Loucy (cell line): ENCODE measurements around the gene ZNF385C.

Experiments used
- H2AFZ ChIP-seq: fragments of 200-600 bp; sonication (generic); 2 replicates; pipeline ENCODE4 v1.6.0; 2016; ENCODE audit warnings: antibody characterized with exemption, mild to moderate bottlenecking, low read length, moderate library complexity
- H3F3A ChIP-seq: fragments of 200-600 bp; 2 replicates; pipeline ENCODE4 v1.6.0; 2016; ENCODE audit warnings: antibody characterized with exemption, low read depth, mild to moderate bottlenecking
- H3K27me3 ChIP-seq: fragments of 200-600 bp; sonication (generic); 2 replicates; pipeline ENCODE4 v1.6.1; 2014; ENCODE audit warnings: low read length, mild to moderate bottlenecking; ENCODE audit not compliant: insufficient read depth, poor library complexity, severe bottlenecking
- H3K36me3 ChIP-seq: fragments of 200-600 bp; sonication (generic); 2 replicates; pipeline ENCODE4 v1.6.1; 2016; ENCODE audit warnings: low read length; ENCODE audit not compliant: insufficient read depth
- H3K4me1 ChIP-seq: fragments of 200-600 bp; sonication (generic); 2 replicates; pipeline ENCODE4 v1.5.1; 2014; ENCODE audit warnings: low read length, mild to moderate bottlenecking; ENCODE audit not compliant: insufficient read depth, poor library complexity, severe bottlenecking
- H3K4me2 ChIP-seq: fragments of 200-600 bp; sonication (generic); 2 replicates; pipeline ENCODE4 v1.6.0; 2014; ENCODE audit warnings: antibody characterized with exemption, low read length, low read depth, mild to moderate bottlenecking; ENCODE audit not compliant: poor library complexity, severe bottlenecking
- H3K4me3 ChIP-seq: fragments of 200-600 bp; sonication (generic); 2 replicates; pipeline ENCODE4 v1.5.1; 2014; ENCODE audit warnings: low read length, mild to moderate bottlenecking, mixed read lengths; ENCODE audit not compliant: poor library complexity, severe bottlenecking
- H3K79me2 ChIP-seq: fragments of 200-600 bp; sonication (generic); 2 replicates; pipeline ENCODE4 v1.6.1; 2014; ENCODE audit warnings: low read length; ENCODE audit not compliant: insufficient read depth
- H3K9ac ChIP-seq: fragments of 200-600 bp; sonication (generic); 2 replicates; pipeline ENCODE4 v1.6.0; 2014; ENCODE audit warnings: mild to moderate bottlenecking, low read depth, low read length, moderate library complexity; ENCODE audit not compliant: poor library complexity, severe bottlenecking
- H3K9me2 ChIP-seq: fragments of 200-600 bp; sonication (generic); replicated peaks from 2 replicates; pipeline ENCODE4 v1.6.1; 2016; ENCODE audit warnings: low read depth, low read length, mixed read lengths
- H3K9me3 ChIP-seq: fragments of 200-600 bp; sonication (generic); 2 replicates; pipeline ENCODE4 v1.6.1; 2014; ENCODE audit warnings: mild to moderate bottlenecking, antibody characterized with exemption, low read length, low read depth; ENCODE audit not compliant: insufficient read depth
- H4K20me1 ChIP-seq: fragments of 200-600 bp; sonication (generic); 2 replicates; pipeline ENCODE4 v1.6.0; 2014; ENCODE audit warnings: antibody characterized with exemption, low read length, mild to moderate bottlenecking; ENCODE audit not compliant: insufficient read depth, poor library complexity, severe bottlenecking
- EZH2phosphoT487 ChIP-seq: fragments of 200-600 bp; IDR thresholded peaks from 2 replicates; pipeline ENCODE4 v1.6.1; 2018; ENCODE audit warnings: antibody characterized with exemption, mild to moderate bottlenecking, moderate library complexity, borderline replicate concordance
- TF ChIP-seq, protein P1 (sequence below): fragments of 200-600 bp; sonication (generic); conservative IDR thresholded peaks from 2 replicates; pipeline ENCODE4 v1.5.1; 2014; ENCODE audit warnings: mild to moderate bottlenecking, antibody characterized with exemption, low read length

Gene ZNF385C

DNA sequence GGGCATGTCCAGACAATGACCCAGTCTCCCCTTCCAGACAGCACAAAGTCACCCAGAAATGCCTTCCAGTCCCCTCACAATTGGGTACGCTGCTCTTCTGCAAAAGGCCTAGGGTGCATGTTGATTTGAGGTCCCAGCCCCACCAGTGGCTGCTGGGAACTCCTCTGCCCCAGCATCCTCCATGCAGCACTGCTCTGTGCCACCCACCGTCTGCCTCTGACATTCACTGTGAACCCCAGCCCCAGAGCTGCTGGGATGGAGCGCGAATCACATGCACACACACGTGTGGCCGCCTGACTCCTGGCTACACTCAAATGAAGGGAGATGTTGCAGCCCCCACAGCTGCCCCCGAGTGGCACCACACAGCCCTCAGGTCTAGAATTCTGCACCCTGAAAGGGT is 46.6 kb downstream of the ZNF385C start:
- H3K9me2 ChIP-seq = no peaks in the 10 kb centered on the region
- no peaks in the 10 kb centered on the region for H3K36me3 ChIP-seq
- no peak overlapping the region for H3K4me2 ChIP-seq
- no peak overlapping the region for H3K4me3 ChIP-seq
- no peaks in the 10 kb centered on the region for H3F3A ChIP-seq
- H4K20me1 ChIP-seq = no peaks in the 10 kb centered on the region
- TF ChIP-seq, protein P1, sequence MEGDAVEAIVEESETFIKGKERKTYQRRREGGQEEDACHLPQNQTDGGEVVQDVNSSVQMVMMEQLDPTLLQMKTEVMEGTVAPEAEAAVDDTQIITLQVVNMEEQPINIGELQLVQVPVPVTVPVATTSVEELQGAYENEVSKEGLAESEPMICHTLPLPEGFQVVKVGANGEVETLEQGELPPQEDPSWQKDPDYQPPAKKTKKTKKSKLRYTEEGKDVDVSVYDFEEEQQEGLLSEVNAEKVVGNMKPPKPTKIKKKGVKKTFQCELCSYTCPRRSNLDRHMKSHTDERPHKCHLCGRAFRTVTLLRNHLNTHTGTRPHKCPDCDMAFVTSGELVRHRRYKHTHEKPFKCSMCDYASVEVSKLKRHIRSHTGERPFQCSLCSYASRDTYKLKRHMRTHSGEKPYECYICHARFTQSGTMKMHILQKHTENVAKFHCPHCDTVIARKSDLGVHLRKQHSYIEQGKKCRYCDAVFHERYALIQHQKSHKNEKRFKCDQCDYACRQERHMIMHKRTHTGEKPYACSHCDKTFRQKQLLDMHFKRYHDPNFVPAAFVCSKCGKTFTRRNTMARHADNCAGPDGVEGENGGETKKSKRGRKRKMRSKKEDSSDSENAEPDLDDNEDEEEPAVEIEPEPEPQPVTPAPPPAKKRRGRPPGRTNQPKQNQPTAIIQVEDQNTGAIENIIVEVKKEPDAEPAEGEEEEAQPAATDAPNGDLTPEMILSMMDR = no peak
- TF ChIP-seq EZH2phosphoT487 = no peak
- no peak overlapping the region for H2AFZ ChIP-seq
- H3K9ac ChIP-seq = no peak overlapping the region
- H3K79me2 ChIP-seq = no peaks in the 10 kb centered on the region
- H3K27me3 ChIP-seq = no peaks in the 10 kb centered on the region
- H3K4me1 ChIP-seq = peaks cover 6% of the 10 kb centered on the region
- H3K9me3 ChIP-seq = no peaks in the 10 kb centered on the region

DNA sequence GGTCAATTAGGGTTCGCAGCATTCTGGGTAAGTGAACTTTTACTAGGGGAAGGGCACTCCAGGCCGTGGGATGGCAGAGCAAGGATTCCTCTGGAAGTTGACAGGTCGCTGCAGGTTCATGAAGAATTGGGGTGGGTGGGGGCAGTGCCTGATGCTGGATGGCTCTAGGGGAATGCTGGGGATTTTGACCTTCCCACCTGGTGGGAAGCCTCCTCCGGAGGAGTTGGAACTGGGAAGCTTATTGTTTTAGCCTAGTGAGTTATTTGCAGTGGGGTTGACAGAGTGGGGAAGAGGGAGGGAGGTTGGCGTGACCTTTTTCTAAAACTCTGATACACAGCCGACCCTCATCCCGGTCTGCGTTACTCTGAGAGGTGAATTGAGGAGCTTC is 47.3 kb downstream of the ZNF385C start:
- no peak for TF ChIP-seq EZH2phosphoT487
- TF ChIP-seq, protein P1 = no peak
- Histone ChIP-seq H3K9ac (no peak overlapping the region), H3K4me3 (no peak overlapping the region), H3K4me2 (no peak overlapping the region), H3F3A (no peaks in the 10 kb centered on the region), H4K20me1 (no peaks in the 10 kb centered on the region), H3K79me2 (no peaks in the 10 kb centered on the region), H3K36me3 (no peaks in the 10 kb centered on the region), H2AFZ (no peak overlapping the region), H3K9me3 (no peaks in the 10 kb centered on the region), H3K9me2 (no peaks in the 10 kb centered on the region), H3K27me3 (no peaks in the 10 kb centered on the region), H3K4me1 (peaks cover 6% of the 10 kb centered on the region)

DNA sequence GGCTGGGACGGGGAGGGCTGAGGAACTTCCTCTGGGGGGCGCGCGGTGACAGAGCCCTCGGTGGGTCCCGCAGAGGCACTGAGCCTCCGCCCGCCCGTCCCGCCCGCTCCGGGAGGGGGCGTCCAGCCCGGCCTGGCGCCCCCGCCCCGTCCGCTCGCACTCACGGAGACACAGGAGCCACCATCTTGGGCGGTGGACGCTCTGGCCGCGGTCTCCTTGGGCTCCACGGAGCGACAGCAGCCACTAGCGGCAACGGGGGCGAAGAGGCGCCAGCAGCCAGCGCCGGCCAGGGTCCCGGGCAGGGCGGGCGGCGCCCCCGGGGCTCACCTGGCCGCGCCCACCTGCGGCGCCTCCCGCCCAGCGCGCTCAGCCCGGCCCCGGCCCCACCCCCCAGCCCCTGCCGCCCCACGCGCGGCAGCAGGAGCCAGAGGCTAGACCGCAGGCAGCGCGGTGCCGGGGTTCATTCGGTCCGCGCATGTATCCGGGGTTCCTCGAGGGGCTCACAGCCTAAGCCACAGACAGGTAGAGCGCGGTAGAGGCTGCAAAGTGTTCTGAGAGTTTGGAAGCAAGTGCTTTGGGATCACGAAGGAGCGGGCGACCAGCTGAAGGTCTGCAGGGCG is 47.8 kb downstream of the ZNF385C start, which contains the start of gene C17orf113:
Gene C17orf113, minus strand, starts transcription at position 209 of the 620 bp plus-strand sequence. CDS start 7,225 bp downstream, outside the sequence.
- Histone ChIP-seq H3K4me2 (peak within 1 kb of the TSS; percentile 92), H3K27me3 (no peaks in the 10 kb centered on the region), H2AFZ (peak within 1 kb of the TSS; percentile 66), H3K4me1 (peaks cover 6% of the 10 kb centered on the region), H3F3A (no peaks in the 10 kb centered on the region), H3K36me3 (no peaks in the 10 kb centered on the region), H3K9me3 (no peaks in the 10 kb centered on the region), H4K20me1 (no peaks in the 10 kb centered on the region), H3K9me2 (no peaks in the 10 kb centered on the region), H3K4me3 (peak within 1 kb of the TSS; percentile 81), H3K79me2 (no peaks in the 10 kb centered on the region), H3K9ac (peak within 1 kb of the TSS; percentile 71)
- no peak for TF ChIP-seq EZH2phosphoT487
- TF ChIP-seq, protein P1 = peak; percentile 18; the same call in 1 of the 2 replicates
